RWPE2 (cell line): ENCODE measurements around the gene CCSER1.
"Not testable (repeated sequence)": the region's sequence is repeated elsewhere in the genome, so short reads cannot be mapped to it uniquely, and the experiment has no call there.

Source experiments
- ATAC-seq: fragments of 200-7000 bp; cut with Tn5 transposase; 3 replicates; pipeline ENCODE4 v1.9.1; 2021; ENCODE audit warnings: low read depth
- DNase-seq: peaks from one replicate; pipeline ENCODE4 v3.0.0-alpha.2; 2020; ENCODE audit warnings: low spot score
- H3K27ac ChIP-seq: fragments of 450-650 bp; 2 replicates; pipeline ENCODE4 v1.5.1; 2017; ENCODE audit warnings: mild to moderate bottlenecking; ENCODE audit not compliant: poor library complexity, severe bottlenecking
- H3K27me3 ChIP-seq: fragments of 250-450 bp; sonication (Bioruptor Pico); 2 replicates; pipeline ENCODE4 v1.5.1; 2021; ENCODE audit warnings: mild to moderate bottlenecking, moderate library complexity; ENCODE audit not compliant: insufficient read depth, poor library complexity, severe bottlenecking
- H3K36me3 ChIP-seq: fragments of 250-450 bp; sonication (Bioruptor Pico); 2 replicates; pipeline ENCODE4 v1.5.1; 2020; ENCODE audit warnings: low read depth, mild to moderate bottlenecking, moderate library complexity
- H3K4me1 ChIP-seq: fragments of 250-450 bp; sonication (Bioruptor Pico); 2 replicates; pipeline ENCODE4 v1.5.1; 2021; ENCODE audit warnings: mild to moderate bottlenecking, moderate library complexity; ENCODE audit not compliant: insufficient read depth, poor library complexity, severe bottlenecking
- H3K4me3 ChIP-seq: fragments of 250-450 bp; sonication (Bioruptor Pico); 2 replicates; pipeline ENCODE4 v1.5.1; 2021; ENCODE audit warnings: mild to moderate bottlenecking, moderate library complexity; ENCODE audit not compliant: severe bottlenecking
- H3K9me3 ChIP-seq: fragments of 250-450 bp; sonication (Bioruptor Pico); 2 replicates; pipeline ENCODE4 v1.5.1; 2021; ENCODE audit warnings: mild to moderate bottlenecking, moderate library complexity; ENCODE audit not compliant: severe bottlenecking
- CTCF ChIP-seq: fragments of 450-650 bp; IDR thresholded peaks from one replicate; pipeline ENCODE4 v1.5.1; 2017; ENCODE audit warnings: mild to moderate bottlenecking, moderate library complexity; ENCODE audit not compliant: poor library complexity, severe bottlenecking

Gene CCSER1

DNA sequence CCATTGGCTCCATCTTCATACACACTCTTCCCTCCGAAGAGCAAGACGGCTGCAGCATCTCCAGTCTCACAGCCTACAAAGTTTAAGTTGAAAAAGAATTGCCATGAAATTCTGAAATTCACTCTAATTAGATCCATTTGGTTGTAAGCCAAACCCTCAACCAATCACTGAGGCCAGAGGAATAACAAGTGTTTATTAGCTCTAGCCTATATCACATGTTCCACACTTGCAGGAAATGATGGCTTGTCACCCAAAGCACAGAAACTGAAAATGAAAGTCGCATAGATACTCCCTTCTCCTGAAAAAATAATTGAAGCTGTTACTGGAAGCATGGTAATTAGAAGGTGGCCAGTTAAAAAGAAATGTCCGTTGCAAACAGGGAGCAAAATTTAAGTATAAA lies 1071.8 kb downstream of the CCSER1 start:
- H3K9me3 ChIP-seq: no peaks in the 10 kb centered on the region
- no peak overlapping the region for H3K4me3 ChIP-seq
- H3K4me1 ChIP-seq: no peaks in the 10 kb centered on the region
- no peaks in the 10 kb centered on the region for H3K27me3 ChIP-seq
- H3K36me3 ChIP-seq: no peaks in the 10 kb centered on the region
- no peak for TF ChIP-seq CTCF
- ATAC-seq (no peak), DNase-seq (no peak)
- no peak overlapping the region for H3K27ac ChIP-seq

- Histone ChIP-seq H3K27me3 (no peaks in the 10 kb centered on the region), H3K4me3 (no peak overlapping the region), H3K4me1 (no peaks in the 10 kb centered on the region), H3K9me3 (no peaks in the 10 kb centered on the region), H3K27ac (no peak overlapping the region), H3K36me3 (no peaks in the 10 kb centered on the region)
- ATAC-seq: no peak
- no peak for TF ChIP-seq CTCF
- DNase-seq: no peak
Measured at GRCh38 chr4:91207535-91207934, 1080.3 kb downstream of the CCSER1 start.

DNA sequence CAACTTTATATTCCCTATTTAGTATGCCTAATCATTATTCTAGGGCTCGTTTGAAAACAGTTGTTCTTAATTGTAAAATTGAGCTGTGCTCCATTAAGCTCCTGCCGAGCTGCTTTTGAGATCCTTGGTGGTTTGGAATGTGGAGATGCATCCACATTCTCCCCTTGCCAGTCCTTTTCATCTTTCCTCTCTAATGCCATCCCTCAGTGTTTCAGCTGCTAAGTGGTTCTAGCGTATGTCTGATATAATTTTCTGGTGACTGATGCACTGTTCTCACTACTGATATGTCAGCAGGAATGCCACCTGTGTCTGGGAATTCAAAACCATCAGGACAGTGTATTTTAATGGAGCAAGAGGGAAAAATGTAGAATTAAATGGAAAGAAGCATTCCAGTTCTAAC lies 1085.0 kb downstream of the CCSER1 start:
- TF ChIP-seq CTCF: no peak
- no peak for ATAC-seq
- DNase-seq: no peak
- H3K27ac ChIP-seq: no peak overlapping the region
- H3K27me3 ChIP-seq: no peaks in the 10 kb centered on the region
- no peak overlapping the region for H3K4me3 ChIP-seq
- H3K4me1 ChIP-seq: no peaks in the 10 kb centered on the region
- no peaks in the 10 kb centered on the region for H3K9me3 ChIP-seq
- H3K36me3 ChIP-seq: no peaks in the 10 kb centered on the region

- DNase-seq, ATAC-seq, H3K36me3 ChIP-seq, H3K4me1 ChIP-seq, H3K27me3 ChIP-seq, H3K4me3 ChIP-seq, H3K27ac ChIP-seq, H3K9me3 ChIP-seq: not testable (repeated sequence)
Measured at GRCh38 chr4:91217831-91218403, 1090.7 kb downstream of the CCSER1 start.

DNA sequence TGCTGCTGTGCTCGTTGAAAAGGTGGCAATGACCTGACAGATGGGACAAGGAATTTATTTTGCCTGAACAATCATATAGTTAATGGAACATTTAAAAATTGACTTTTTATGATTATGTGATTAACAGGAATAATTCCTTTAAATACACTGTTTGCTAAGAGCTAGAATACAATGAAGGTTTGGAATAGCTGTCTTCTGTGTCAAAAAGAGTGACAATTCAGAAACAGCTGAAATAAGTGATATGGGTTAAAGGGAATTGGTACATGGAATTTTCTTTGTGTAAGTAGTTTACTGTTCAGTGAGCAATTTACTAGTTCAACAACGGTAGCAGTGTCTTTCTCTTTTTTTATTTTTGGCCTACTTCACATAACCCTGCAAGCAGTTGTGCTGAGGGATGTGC lies 1093.1 kb downstream of the CCSER1 start:
- no peak for DNase-seq
- no peak for ATAC-seq
- Histone ChIP-seq H3K27me3 (no peaks in the 10 kb centered on the region), H3K36me3 (no peaks in the 10 kb centered on the region), H3K9me3 (no peaks in the 10 kb centered on the region), H3K4me1 (no peaks in the 10 kb centered on the region), H3K27ac (no peak overlapping the region), H3K4me3 (no peak overlapping the region)
- TF ChIP-seq CTCF: no peak
